Measurements from ENCODE around the gene VPS13A. TPM values are rescaled to one million over a fixed set of nuclear protein-coding genes. Genes with fewer than 3 reads are reported as not detected.

The VPS13A gene
- total and polyA plus RNA-seq, 2 of the 13 experiments (the other 11 are each of a cell fraction or from before 2014, with no cell fraction given), result 20.4 to 20.7 TPM

DNA sequence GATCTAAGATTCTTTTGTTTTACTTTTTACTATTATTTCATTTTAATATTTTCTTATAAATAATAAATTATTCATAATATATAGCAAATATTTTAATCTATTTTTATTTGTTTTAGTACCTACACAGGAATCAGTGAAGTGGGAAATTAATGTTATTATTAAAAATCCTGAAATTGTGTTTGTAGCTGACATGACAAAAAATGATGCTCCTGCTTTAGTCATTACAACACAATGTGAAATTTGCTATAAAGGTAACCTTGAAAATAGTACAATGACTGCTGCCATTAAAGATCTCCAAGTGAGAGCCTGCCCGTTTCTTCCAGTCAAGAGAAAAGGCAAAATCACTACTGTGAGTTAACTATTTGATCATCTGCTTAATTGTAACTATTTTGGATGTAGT lies 138.7 kb downstream of the VPS13A start:
- no peak for DNase-seq (ENCODE audit: low spot score)
- 90% methylated on average over 1 of the region's 1 CpG for WGBS (ENCODE audit: low lambda C conversion rate)
- no peaks in the 10 kb centered on the region for H3K79me2 ChIP-seq (ENCODE audit: insufficient read depth, low read length)
- no peak overlapping the region for H2AFZ ChIP-seq (ENCODE audit: low read length)
- ATAC-seq, result no peak
- intact Hi-C loops (cut with micrococcal nuclease; ENCODE audit: unreplicated experiment) (no loop called here), in situ Hi-C loops (cut with HindIII; ENCODE audit: extremely low pct_ligation_motif_present, low pct_unique_long_range_greater_than_20kb) (no loop called here)
- H3K9me3 ChIP-seq (ENCODE audit: low read length), result no peaks in the 10 kb centered on the region
- no peak overlapping the region for H3K4me2 ChIP-seq (ENCODE audit: low read depth, low read length)
- no peak overlapping the region for H3K4me3 ChIP-seq (replicated peaks in 1 of 3; ENCODE audit: insufficient read depth in 1 of 3, low read depth in 2 of 3, low read length in 3 of 3)
- H3K36me3 ChIP-seq (replicated peaks in 1 of 2; ENCODE audit: control insufficient read depth in 1 of 2, insufficient read depth in 2 of 2, low read length in 2 of 2), result peaks cover 1 to 13% of the 10 kb centered on the region in 2 experiments; a peak in 3 of 5 replicates
- H3K27ac ChIP-seq (ENCODE audit: extremely low read length, insufficient read depth, low read length), result no peak overlapping the region
- no peaks in the 10 kb centered on the region for H4K20me1 ChIP-seq (ENCODE audit: insufficient read depth, low read length)
- BruUV-seq (replicated peaks), result no TSS peak
- ChIA-PET POLR2A (no interaction called here), CTCF (ENCODE audit: low intra/inter-chr PET ratio, low total read pairs) (no interaction called here)
- H3K27me3 ChIP-seq (ENCODE audit: control insufficient read depth in 1 of 2, insufficient read depth in 2 of 2, low read length in 2 of 2), result no peaks in the 10 kb centered on the region
- H3K4me1 ChIP-seq (ENCODE audit: insufficient read depth, low read length), result no peaks in the 10 kb centered on the region
- no peak overlapping the region for H3K9ac ChIP-seq (ENCODE audit: insufficient read depth, low read depth, low read length)
- TF ChIP-seq MAFF (IDR thresholded peaks at IDR 0.05; ENCODE audit: low read depth, low read length), result peak; percentile 76
- peak; percentile 58 to 84; a peak in 3 of 4 replicates for TF ChIP-seq MAFK (conservative IDR thresholded peaks at IDR 0.05 in 1 of 2, IDR thresholded peaks at IDR 0.05 in 1 of 2; ENCODE audit: low read length in 2 of 2)
- no peak for TF ChIP-seq ZNF12 (CRISPR knock-in tag; IDR thresholded peaks at IDR 0.05)
- no peak for FAIRE-seq

DNA sequence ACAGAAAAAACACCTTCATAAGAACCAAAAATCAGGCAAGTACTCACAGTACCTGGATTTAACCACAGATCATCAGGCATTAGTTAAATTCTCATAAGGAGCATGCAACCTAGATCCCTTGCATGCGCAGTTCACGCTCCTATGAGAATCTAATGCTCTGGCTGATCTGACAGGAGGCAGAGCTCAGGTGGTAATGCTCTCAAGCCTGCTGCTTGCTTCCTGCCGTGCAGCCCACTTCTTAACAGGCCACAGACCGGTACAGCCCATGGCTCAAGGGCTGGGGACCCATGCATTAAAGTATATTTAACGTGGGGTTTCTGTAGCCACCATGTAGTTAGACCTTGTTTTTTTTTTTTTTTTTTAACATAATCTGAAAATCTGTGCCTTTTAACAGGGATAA lies 147.7 kb downstream of the VPS13A start:
- Histone ChIP-seq H2AFZ (ENCODE audit: low read length) (no peak overlapping the region), H3K9ac (ENCODE audit: insufficient read depth, low read depth, low read length) (no peak overlapping the region), H3K36me3 (replicated peaks in 1 of 2; ENCODE audit: control insufficient read depth in 1 of 2, insufficient read depth in 2 of 2, low read length in 2 of 2) (peaks cover 5 to 19% of the 10 kb centered on the region in 2 experiments; a peak in 3 of 5 replicates), H4K20me1 (ENCODE audit: insufficient read depth, low read length) (0 out of 2 replicates have a peak, but pooled peaks cover 2% of the 10 kb centered on the region), H3K27me3 (ENCODE audit: control insufficient read depth in 1 of 2, insufficient read depth in 2 of 2, low read length in 2 of 2) (no peaks in the 10 kb centered on the region), H3K79me2 (ENCODE audit: insufficient read depth, low read length) (no peaks in the 10 kb centered on the region), H3K4me3 (replicated peaks in 1 of 3; ENCODE audit: insufficient read depth in 1 of 3, low read depth in 2 of 3, low read length in 3 of 3) (no peak overlapping the region), H3K9me3 (ENCODE audit: low read length) (no peaks in the 10 kb centered on the region), H3K4me1 (ENCODE audit: insufficient read depth, low read length) (no peaks in the 10 kb centered on the region), H3K4me2 (ENCODE audit: low read depth, low read length) (no peak overlapping the region), H3K27ac (ENCODE audit: extremely low read length, insufficient read depth, low read length) (no peak overlapping the region)
- ChIA-PET CTCF (ENCODE audit: low intra/inter-chr PET ratio, low total read pairs) (no interaction called here), POLR2A (no interaction called here)
- TF ChIP-seq, protein P1, sequence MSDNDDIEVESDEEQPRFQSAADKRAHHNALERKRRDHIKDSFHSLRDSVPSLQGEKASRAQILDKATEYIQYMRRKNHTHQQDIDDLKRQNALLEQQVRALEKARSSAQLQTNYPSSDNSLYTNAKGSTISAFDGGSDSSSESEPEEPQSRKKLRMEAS (IDR thresholded peaks at IDR 0.05), result no peak
- TF ChIP-seq KAT7 (CRISPR knock-in tag; IDR thresholded peaks at IDR 0.05; ENCODE audit: borderline replicate concordance) (no peak), ATF7 (IDR thresholded peaks at IDR 0.05) (no peak), ATF7 (CRISPR knock-in tag; IDR thresholded peaks at IDR 0.05) (no peak)
- FAIRE-seq (no peak), DNase-seq (ENCODE audit: low spot score) (no peak), ATAC-seq (no peak)
- WGBS (ENCODE audit: low lambda C conversion rate), result 96% methylated on average over 5 of the region's 5 CpGs
- in situ Hi-C loops (cut with HindIII; ENCODE audit: extremely low pct_ligation_motif_present, low pct_unique_long_range_greater_than_20kb), result no loop called here
- intact Hi-C loops (cut with micrococcal nuclease; ENCODE audit: unreplicated experiment), result no loop called here
- BruUV-seq (replicated peaks), result no TSS peak

Data from HepG2 (cell line).